HCT116 (cell line): ENCODE data around the gene PRDX6. TPM values are rescaled to one million over a fixed set of nuclear protein-coding genes. Genes with fewer than 3 reads are reported as not detected.

Experiments
- ATAC-seq: fragments of 200-7000 bp; cut with Tn5 transposase; 2 replicates; pipeline ENCODE4 v1.9.1; 2020; ENCODE audit warnings: mild to moderate bottlenecking, moderate library complexity
- BruUV-seq: library from RNA; stranded (reverse); fragments of 400-500 nt; replicated peaks from 2 replicates; lab custom pipeline; 2021; lab: Mats Ljungman, UMichigan
- CTCF ChIA-PET: fragments of 300-600 bp; sonication (Branson Sonifier 250); formaldehyde crosslinking; loops from one replicate; lab custom pipeline; 2021; ENCODE audit warnings: antibody characterized with exemption; lab: Charles Lee
- POLR2A ChIA-PET: fragments of 300-600, 350-600 bp; sonication (Branson Sonifier 250); formaldehyde crosslinking; loops from one replicate; lab custom pipeline; 2021; ENCODE audit warnings: antibody characterized with exemption; lab: Charles Lee
- RAD21 ChIA-PET, 2 experiments: fragments of 300-600 bp; sonication (Branson Sonifier 250); formaldehyde crosslinking; loops; one replicate each; lab custom pipeline; 2023; ENCODE audit warnings: low total read pairs in 2 of 2; ENCODE audit not compliant: uncharacterized antibody in 2 of 2, unreplicated experiment in 2 of 2, low non-redundant PET in 1 of 2; lab: Charles Lee
- DNase-seq: peaks from one replicate; pipeline ENCODE4 v3.0.0-alpha.2; 2010; ENCODE audit warnings: low read depth, low spot score
- H2AFZ ChIP-seq: fragments of 200-600 bp; shearing (Covaris generic), sonication (generic); 2 replicates; pipeline ENCODE4 v1.6.1; 2017; ENCODE audit warnings: low read depth, mixed run types, mixed read lengths, antibody characterized with exemption, low read length; ENCODE audit not compliant: poor library complexity, severe bottlenecking
- H3K27ac ChIP-seq: 2 replicates; pipeline ENCODE4 v1.5.1; 2012; ENCODE audit warnings: low read depth, low read length
- H3K27me3 ChIP-seq: fragments of 200-600 bp; sonication (generic); 2 replicates; pipeline ENCODE4 v1.6.1; 2016; ENCODE audit warnings: mixed run types, low read length, mixed read lengths; ENCODE audit not compliant: insufficient read depth
- H3K36me3 ChIP-seq, 2 experiments: fragments of 200-500 bp in 1 of 2; fragments of 200-600 bp in 1 of 2; sonication (Bioruptor generic) in 1 of 2; sonication (generic) in 1 of 2; 2 replicates each; pipeline versions ENCODE4 v1.5.1 to v1.6.1; 2014 to 2016; ENCODE audit warnings: low read length in 2 of 2, inconsistent platforms in 1 of 2, mixed read lengths in 1 of 2, mixed run types in 1 of 2; ENCODE audit not compliant: insufficient read depth in 2 of 2, control insufficient read depth in 1 of 2
- H3K4me1 ChIP-seq, 2 experiments: fragments of 200-600 bp in 1 of 2; sonication (generic) in 1 of 2; 2 replicates each; pipeline versions ENCODE4 v1.5.1 to v1.6.1; 2012 to 2017; ENCODE audit warnings: low read length in 2 of 2, inconsistent platforms in 1 of 2, mild to moderate bottlenecking in 1 of 2, mixed read lengths in 1 of 2, mixed run types in 1 of 2, moderate library complexity in 1 of 2; ENCODE audit not compliant: insufficient read depth in 2 of 2, control insufficient read depth in 1 of 2
- H3K4me2 ChIP-seq: fragments of 200-600 bp; sonication (generic); 2 replicates; pipeline ENCODE4 v1.6.1; 2017; ENCODE audit warnings: mixed run types, low read length, mixed read lengths
- H3K4me3 ChIP-seq, 2 experiments: fragments of 200-600 bp in 1 of 2; sonication (generic) in 1 of 2; replicated peaks in 1 of 2; 2 replicates each; pipeline ENCODE4 v1.5.1; 2011 to 2016; ENCODE audit warnings: low read length in 2 of 2, control low read depth in 1 of 2, low read depth in 1 of 2, mild to moderate bottlenecking in 1 of 2, mixed read lengths in 1 of 2, mixed run types in 1 of 2
- H3K79me2 ChIP-seq: fragments of 200-600 bp; sonication (generic); 2 replicates; pipeline ENCODE4 v1.6.1; 2017; ENCODE audit warnings: mild to moderate bottlenecking, mixed run types, low read length, moderate library complexity, mixed read lengths; ENCODE audit not compliant: insufficient read depth
- H3K9ac ChIP-seq: fragments of 200-600 bp; sonication (generic); 2 replicates; pipeline ENCODE4 v1.6.1; 2016; ENCODE audit warnings: low read length, mixed read lengths
- H3K9me2 ChIP-seq: fragments of 200-600 bp; sonication (generic), shearing (Covaris generic); 2 replicates; pipeline ENCODE4 v1.6.1; 2017; ENCODE audit warnings: mixed run types, mild to moderate bottlenecking, moderate library complexity; ENCODE audit not compliant: insufficient read depth
- H3K9me3 ChIP-seq, 2 experiments: fragments of 200-500 bp in 1 of 2; fragments of 200-600 bp in 1 of 2; sonication (Bioruptor generic) in 1 of 2; sonication (generic) in 1 of 2; 2 replicates each; pipeline ENCODE4 v1.6.1; 2014 to 2017; ENCODE audit warnings: low read length in 2 of 2, mixed read lengths in 2 of 2, inconsistent platforms in 1 of 2, low read depth in 1 of 2, mild to moderate bottlenecking in 1 of 2, mixed run types in 1 of 2, moderate library complexity in 1 of 2; ENCODE audit not compliant: control insufficient read depth in 1 of 2, insufficient read depth in 1 of 2
- H4K20me1 ChIP-seq: fragments of 200-600 bp; sonication (generic), shearing (Covaris generic); 2 replicates; pipeline ENCODE4 v1.6.1; 2017; ENCODE audit warnings: mixed run types, mild to moderate bottlenecking, moderate library complexity; ENCODE audit not compliant: insufficient read depth
- CBX3 ChIP-seq: IDR thresholded peaks from 2 replicates; pipeline ENCODE4 v1.6.1; 2012; ENCODE audit warnings: low read depth
- CTCF ChIP-seq, 3 experiments: fragments of 200-600 bp in 1 of 3; sonication (generic) in 1 of 3; IDR thresholded peaks in 2 of 3; conservative IDR thresholded peaks in 1 of 3; 2 replicates each; pipeline ENCODE4 v1.5.1; 2012 to 2017; ENCODE audit warnings: low read depth in 2 of 3, low read length in 2 of 3, antibody characterized with exemption in 1 of 3, borderline replicate concordance in 1 of 3, control low read depth in 1 of 3, mild to moderate bottlenecking in 1 of 3, mixed read lengths in 1 of 3, mixed run types in 1 of 3, moderate library complexity in 1 of 3; ENCODE audit not compliant: insufficient read depth in 1 of 3
- EGR1 ChIP-seq: IDR thresholded peaks from 2 replicates; pipeline ENCODE4 v1.6.1; 2012; ENCODE audit warnings: low read depth
- ELF1 ChIP-seq: IDR thresholded peaks from 2 replicates; pipeline ENCODE4 v1.6.1; 2012; ENCODE audit warnings: low read depth, borderline replicate concordance
- EZH2 ChIP-seq: fragments of 200-600 bp; sonication (generic); IDR thresholded peaks from 2 replicates; pipeline ENCODE4 v1.6.1; 2017; ENCODE audit warnings: antibody characterized with exemption, mixed run types
- EZH2phosphoT487 ChIP-seq: fragments of 200-600 bp; IDR thresholded peaks from 2 replicates; pipeline ENCODE4 v1.6.1; 2018; ENCODE audit warnings: antibody characterized with exemption, borderline replicate concordance
- JUND ChIP-seq: IDR thresholded peaks from 2 replicates; pipeline ENCODE4 v1.6.1; 2012
- POLR2AphosphoS5 ChIP-seq: IDR thresholded peaks from 2 replicates; pipeline ENCODE4 v1.6.1; 2011; ENCODE audit warnings: mild to moderate bottlenecking, low read depth, low read length, moderate library complexity
- RAD21 ChIP-seq: IDR thresholded peaks from 2 replicates; pipeline ENCODE4 v1.6.1; 2012; ENCODE audit warnings: low read depth, mild to moderate bottlenecking
- REST ChIP-seq: IDR thresholded peaks from 2 replicates; pipeline ENCODE4 v1.6.1; 2012; ENCODE audit warnings: low read depth
- SIN3A ChIP-seq: IDR thresholded peaks from 2 replicates; pipeline ENCODE4 v1.6.1; 2012; ENCODE audit warnings: low read depth
- SP1 ChIP-seq: IDR thresholded peaks from 2 replicates; pipeline ENCODE4 v1.6.1; 2012; ENCODE audit warnings: low read depth
- intact Hi-C: fragments of 100-400 bp; cut with micrococcal nuclease; formaldehyde crosslinking; loops from 2 replicates; pipeline ENCODE4 v1.10.0; 2022
- total RNA-seq: library from RNA; stranded (reverse); gene quantifications from one replicate; pipeline ENCODE4 v1.2.1, GENCODE V29; 2021; ENCODE audit not compliant: unreplicated experiment

The PRDX6 gene
- total RNA-seq, 1 experiment from 2014 or later, result 286 TPM

GRCh38 chr1:173495609-173496267 lies 18.6 kb downstream of the PRDX6 start:
- H3K79me2 ChIP-seq, result no peaks in the 10 kb centered on the region
- CTCF ChIA-PET, result no interaction called here
- RAD21 ChIA-PET, result no interaction called here
- intact Hi-C loops, result no loop called here
- no peak for TF ChIP-seq ELF1
- TF ChIP-seq SIN3A, result no peak
- TF ChIP-seq EZH2, result no peak
- TF ChIP-seq EGR1, result no peak
- no peak for TF ChIP-seq SP1
- no peak for TF ChIP-seq RAD21
- TF ChIP-seq, all 23 proteins: peak for 0
- Histone ChIP-seq H3K4me2 (no peak overlapping the region), H3K9me3 (peaks cover 0 to 13% of the 10 kb centered on the region in 2 experiments; a peak in 2 of 4 replicates), H3K4me1 (no peaks in the 10 kb centered on the region), H3K4me3 (no peak overlapping the region), H3K27me3 (no peaks in the 10 kb centered on the region), H3K9me2 (no peaks in the 10 kb centered on the region), H3K9ac (no peak overlapping the region), H3K36me3 (no peaks in the 10 kb centered on the region), H2AFZ (no peak overlapping the region), H4K20me1 (no peaks in the 10 kb centered on the region), H3K27ac (no peak overlapping the region)
- BruUV-seq, result no TSS peak
- no peak for ATAC-seq
- DNase-seq, result no peak
- POLR2A ChIA-PET, result no interaction called here

GRCh38 chr1:173496757-173497320 lies 19.7 kb downstream of the PRDX6 start:
- Histone ChIP-seq H3K27me3 (no peaks in the 10 kb centered on the region), H3K9ac (no peak overlapping the region), H3K9me2 (no peaks in the 10 kb centered on the region), H4K20me1 (no peaks in the 10 kb centered on the region), H3K9me3 (peaks cover 0 to 13% of the 10 kb centered on the region in 2 experiments; a peak in 2 of 4 replicates), H3K27ac (no peak overlapping the region), H3K4me3 (no peak overlapping the region), H3K4me2 (no peak overlapping the region), H3K4me1 (no peaks in the 10 kb centered on the region), H3K36me3 (no peaks in the 10 kb centered on the region), H2AFZ (no peak overlapping the region), H3K79me2 (no peaks in the 10 kb centered on the region)
- CTCF ChIA-PET, result no interaction called here
- no TSS peak for BruUV-seq
- RAD21 ChIA-PET, result no interaction called here
- intact Hi-C loops, result no loop called here
- POLR2A ChIA-PET, result no interaction called here
- DNase-seq (no peak), ATAC-seq (no peak)
- TF ChIP-seq CBX3 (no peak), SP1 (no peak), SIN3A (no peak), EZH2 (no peak), REST (no peak), EZH2phosphoT487 (no peak), POLR2AphosphoS5 (no peak), CTCF (IDR thresholded peaks at IDR 0.05 in 2 of 3, conservative IDR thresholded peaks at IDR 0.05 in 1 of 3; ENCODE audit: borderline replicate concordance in 1 of 3, insufficient read depth in 1 of 3, low read depth in 2 of 3, low read length in 2 of 3) (no peak), JUND (no peak)
